Upper lobe of right lung (tissue), 1 donor: ENCODE measurements around the gene EXOC4. TPM values are rescaled to one million over a fixed set of nuclear protein-coding genes. Genes with fewer than 3 reads are reported as not detected.
"Not testable (repeated sequence)": the region's sequence is repeated elsewhere in the genome, so short reads cannot be mapped to it uniquely, and the experiment has no call there.

Source experiments
- ATAC-seq: fragments of 200-7000 bp; cut with Tn5 transposase; one replicate; pipeline ENCODE4 v1.9.1; 2020; ENCODE audit warnings: mild to moderate bottlenecking, moderate library complexity
- DNase-seq: peaks from one replicate; pipeline ENCODE4 v3.0.0-alpha.2; 2020
- H3K27ac ChIP-seq: fragments of 200-600 bp; one replicate; pipeline ENCODE4 v1.8.0; 2022
- H3K27me3 ChIP-seq: fragments of 200-600 bp; one replicate; pipeline ENCODE4 v1.8.0; 2022; ENCODE audit warnings: mild to moderate bottlenecking
- H3K36me3 ChIP-seq: fragments of 200-600 bp; one replicate; pipeline ENCODE4 v1.8.0; 2022
- H3K4me1 ChIP-seq: fragments of 200-600 bp; one replicate; pipeline ENCODE4 v1.8.0; 2022
- H3K4me3 ChIP-seq: fragments of 200-600 bp; one replicate; pipeline ENCODE4 v1.8.0; 2022; ENCODE audit warnings: mild to moderate bottlenecking
- H3K9me3 ChIP-seq: fragments of 200-600 bp; one replicate; pipeline ENCODE4 v1.8.0; 2022
- intact Hi-C: fragments of 100-400 bp; cut with DNase I; formaldehyde crosslinking; loops from one replicate; pipeline ENCODE4 v1.11.0; 2022
- total RNA-seq: library from RNA; stranded (reverse); fragmentation: NEBNext Ultra II Directional; extraction: Animal tissue kit (Norgen Biotek cat#: 25700); gene quantifications from one replicate; pipeline ENCODE4 v1.2.1, GENCODE V29; 2021
- TF ChIP-seq, protein P1 (sequence below): fragments of 200-600 bp; IDR thresholded peaks from one replicate; pipeline ENCODE4 v1.8.0; 2022; ENCODE audit warnings: antibody characterized with exemption
- donor health status: DM: no; HTN: yes; CAD: no; lungs with severe emphysema.

EXOC4 gene
- total RNA-seq, 1 donor from 2014 or later, result 73.5 TPM

- DNase-seq (no peak), ATAC-seq (no peak)
- H3K27ac ChIP-seq, result no peak overlapping the region
- TF ChIP-seq, protein P1, sequence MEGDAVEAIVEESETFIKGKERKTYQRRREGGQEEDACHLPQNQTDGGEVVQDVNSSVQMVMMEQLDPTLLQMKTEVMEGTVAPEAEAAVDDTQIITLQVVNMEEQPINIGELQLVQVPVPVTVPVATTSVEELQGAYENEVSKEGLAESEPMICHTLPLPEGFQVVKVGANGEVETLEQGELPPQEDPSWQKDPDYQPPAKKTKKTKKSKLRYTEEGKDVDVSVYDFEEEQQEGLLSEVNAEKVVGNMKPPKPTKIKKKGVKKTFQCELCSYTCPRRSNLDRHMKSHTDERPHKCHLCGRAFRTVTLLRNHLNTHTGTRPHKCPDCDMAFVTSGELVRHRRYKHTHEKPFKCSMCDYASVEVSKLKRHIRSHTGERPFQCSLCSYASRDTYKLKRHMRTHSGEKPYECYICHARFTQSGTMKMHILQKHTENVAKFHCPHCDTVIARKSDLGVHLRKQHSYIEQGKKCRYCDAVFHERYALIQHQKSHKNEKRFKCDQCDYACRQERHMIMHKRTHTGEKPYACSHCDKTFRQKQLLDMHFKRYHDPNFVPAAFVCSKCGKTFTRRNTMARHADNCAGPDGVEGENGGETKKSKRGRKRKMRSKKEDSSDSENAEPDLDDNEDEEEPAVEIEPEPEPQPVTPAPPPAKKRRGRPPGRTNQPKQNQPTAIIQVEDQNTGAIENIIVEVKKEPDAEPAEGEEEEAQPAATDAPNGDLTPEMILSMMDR, result no peak
- H3K9me3 ChIP-seq, result no peaks in the 10 kb centered on the region
- H3K4me1 ChIP-seq, result no peaks in the 10 kb centered on the region
- H3K36me3 ChIP-seq, result no peaks in the 10 kb centered on the region
- no peaks in the 10 kb centered on the region for H3K27me3 ChIP-seq
- intact Hi-C loops, result no loop called here
- H3K4me3 ChIP-seq, result no peak overlapping the region
These were observed 523.4 kb downstream of the EXOC4 start for GRCh38 chr7:133776266-133776665.

GRCh38 chr7:133777701-133778100, 524.8 kb downstream of the EXOC4 start:
- no peaks in the 10 kb centered on the region for H3K9me3 ChIP-seq
- H3K27ac ChIP-seq, result no peak overlapping the region
- H3K27me3 ChIP-seq, result no peaks in the 10 kb centered on the region
- intact Hi-C loops, result no loop called here
- no peak overlapping the region for H3K4me3 ChIP-seq
- no peaks in the 10 kb centered on the region for H3K36me3 ChIP-seq
- no peak for DNase-seq
- TF ChIP-seq, protein P1, result no peak
- no peaks in the 10 kb centered on the region for H3K4me1 ChIP-seq
- ATAC-seq, result no peak

GRCh38 chr7:133778472-133778871, 525.6 kb downstream of the EXOC4 start:
- no peak overlapping the region for H3K27ac ChIP-seq
- no peaks in the 10 kb centered on the region for H3K9me3 ChIP-seq
- H3K4me3 ChIP-seq, result no peak overlapping the region
- DNase-seq, result no peak
- no peaks in the 10 kb centered on the region for H3K27me3 ChIP-seq
- TF ChIP-seq, protein P1, result no peak
- ATAC-seq, result no peak
- H3K36me3 ChIP-seq, result no peaks in the 10 kb centered on the region
- no peaks in the 10 kb centered on the region for H3K4me1 ChIP-seq
- intact Hi-C loops, result no loop called here

DNA sequence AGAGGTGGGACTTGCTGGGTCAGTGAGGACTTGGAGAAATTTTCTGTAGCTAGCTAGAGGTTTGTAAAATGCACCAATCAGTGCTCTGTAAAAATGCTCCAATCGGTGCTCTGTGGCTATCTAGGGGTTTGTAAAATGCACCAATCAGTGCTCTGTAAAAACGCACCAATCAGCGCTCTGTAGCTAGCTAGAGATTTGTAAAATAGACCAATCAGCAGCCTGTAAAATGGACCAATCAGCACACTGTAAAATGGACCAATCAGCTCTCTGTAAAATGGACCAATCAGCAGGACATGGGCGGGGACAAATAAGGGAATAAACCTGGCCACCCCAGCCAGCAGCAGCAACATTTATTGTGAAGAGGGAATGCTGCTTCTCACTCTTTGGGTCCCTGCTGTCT, 526.7 kb downstream of the EXOC4 start:
- H3K36me3 ChIP-seq, H3K4me3 ChIP-seq, DNase-seq, intact Hi-C loops, H3K27me3 ChIP-seq, H3K9me3 ChIP-seq, H3K4me1 ChIP-seq, ATAC-seq, H3K27ac ChIP-seq: not testable (repeated sequence)

GRCh38 chr7:133780912-133781311, 528.0 kb downstream of the EXOC4 start:
- TF ChIP-seq, protein P1, result no peak
- Histone ChIP-seq H3K27me3 (no peaks in the 10 kb centered on the region), H3K4me1 (no peaks in the 10 kb centered on the region), H3K36me3 (no peaks in the 10 kb centered on the region), H3K4me3 (no peak overlapping the region), H3K9me3 (no peaks in the 10 kb centered on the region), H3K27ac (no peak overlapping the region)
- intact Hi-C loops, result no loop called here
- no peak for ATAC-seq
- no peak for DNase-seq

- H3K4me3 ChIP-seq, result no peak overlapping the region
- H3K27ac ChIP-seq, result no peak overlapping the region
- H3K27me3 ChIP-seq, result no peaks in the 10 kb centered on the region
- no peaks in the 10 kb centered on the region for H3K4me1 ChIP-seq
- no peaks in the 10 kb centered on the region for H3K9me3 ChIP-seq
- TF ChIP-seq, protein P1, result no peak
- DNase-seq (no peak), ATAC-seq (no peak)
- no peaks in the 10 kb centered on the region for H3K36me3 ChIP-seq
- intact Hi-C loops, result no loop called here
These were observed 528.7 kb downstream of the EXOC4 start for GRCh38 chr7:133781486-133782090.
